ENCODE measurements around the gene ESPL1. TPM values are rescaled to one million over a fixed set of nuclear protein-coding genes. Genes with fewer than 3 reads are reported as not detected.

ESPL1 gene
- total RNA-seq, 1 experiment from 2014 or later = 61.4 TPM

Other genes starting within 250 kb of the ESPL1 start
- gene TNS2, start 218.2 kb upstream of the ESPL1 start, total RNA-seq (2021) = 3.4 to 7.7 TPM (median 4.1 TPM) in 3 replicates
- 6.5 to 11.9 TPM (median 6.8 TPM) in 3 replicates for gene SPRYD3, start 188.9 kb upstream of the ESPL1 start, total RNA-seq (2021)
- gene IGFBP6, start 170.6 kb upstream of the ESPL1 start, total RNA-seq (2021) = 6.4 to 11.2 TPM (median 7.4 TPM) in 3 replicates
- gene SOAT2, start 164.8 kb upstream of the ESPL1 start, total RNA-seq (2021) = not detected in 3 replicates
- gene ZNF740, start 87.6 kb upstream of the ESPL1 start, total RNA-seq (2021) = 26.6 to 36.6 TPM (median 36.1 TPM) in 3 replicates
- gene CSAD, start 87.4 kb upstream of the ESPL1 start, total RNA-seq (2021) = 11.5 to 12.6 TPM (median 12.3 TPM) in 3 replicates
- 0.90 to 1.4 TPM (median 1.1 TPM) in 3 replicates for gene ITGB7, start 61.0 kb upstream of the ESPL1 start, total RNA-seq (2021)
- 68.1 to 77.2 TPM (median 69.7 TPM) in 3 replicates for gene RARG, start 36.1 kb upstream of the ESPL1 start, total RNA-seq (2021)
- gene PFDN5, start 27.2 kb downstream of the ESPL1 start, total RNA-seq (2021) = 263 to 286 TPM (median 270 TPM) in 3 replicates
- 84.7 to 93.1 TPM (median 92.8 TPM) in 3 replicates for gene MYG1, start 31.4 kb downstream of the ESPL1 start, total RNA-seq (2021)
- 95.8 to 104 TPM (median 98.9 TPM) in 3 replicates for gene AAAS, start 53.3 kb downstream of the ESPL1 start, total RNA-seq (2021)
- gene SP7, start 68.1 kb downstream of the ESPL1 start, total RNA-seq (2021) = 0.09 TPM in 1 of 3 replicates, not detected in the others
- 77.3 to 87.2 TPM (median 79.4 TPM) in 3 replicates for gene SP1, start 111.9 kb downstream of the ESPL1 start, total RNA-seq (2021)
- gene AMHR2, start 155.6 kb downstream of the ESPL1 start, total RNA-seq (2021) = not detected in 3 replicates
- gene PRR13, start 173.4 kb downstream of the ESPL1 start, total RNA-seq (2021) = 150 to 187 TPM (median 155 TPM) in 3 replicates
- 981 to 1,004 TPM (median 984 TPM) in 3 replicates for gene PCBP2, start 183.8 kb downstream of the ESPL1 start, total RNA-seq (2021)
- 23.6 to 27.9 TPM (median 25.1 TPM) in 3 replicates for gene MAP3K12, start 231.2 kb downstream of the ESPL1 start, total RNA-seq (2021)
- gene TARBP2, start 233.0 kb downstream of the ESPL1 start, total RNA-seq (2021) = 69.0 to 74.0 TPM (median 69.1 TPM) in 3 replicates
- gene NPFF, start 239.2 kb downstream of the ESPL1 start, total RNA-seq (2021) = 0.57 to 0.80 TPM (median 0.59 TPM) in 3 replicates

All from WTC11 (cell line).